Keratinocyte (primary cell): ENCODE data around the gene CMPK2. TPM values are rescaled to one million over a fixed set of nuclear protein-coding genes. Genes with fewer than 3 reads are reported as not detected.

Experiments used
- DNase-seq: peaks from one replicate; pipeline ENCODE4 v3.0.0-alpha.2; 2011; ENCODE audit warnings: low read depth, missing footprints, low spot score
- FAIRE-seq: peaks from 2 replicates; lab custom pipeline; 2011; peaks lifted over from hg19 to GRCh38; lab: Jason Lieb, UNC
- H2AFZ ChIP-seq: 2 replicates; pipeline ENCODE4 v1.6.0; 2012; ENCODE audit warnings: low read length, control low read depth, inconsistent platforms; ENCODE audit not compliant: control insufficient read depth
- H3K27ac ChIP-seq: 2 replicates; pipeline ENCODE4 v1.5.1; 2011; ENCODE audit warnings: low read length; ENCODE audit not compliant: control insufficient read depth, insufficient read depth
- H3K27me3 ChIP-seq: 3 replicates; pipeline ENCODE4 v1.6.0; 2011; ENCODE audit warnings: low read length; ENCODE audit not compliant: control insufficient read depth, insufficient read depth; ENCODE audit errors: extremely low read depth
- H3K36me3 ChIP-seq, 2 experiments: 2 replicates in 1 of 2; 3 replicates in 1 of 2; pipeline ENCODE4 v1.5.1; 2011; ENCODE audit warnings: low read length in 2 of 2, mild to moderate bottlenecking in 1 of 2; ENCODE audit not compliant: control insufficient read depth in 2 of 2, insufficient read depth in 2 of 2; ENCODE audit errors: extremely low read depth in 1 of 2
- H3K4me1 ChIP-seq: 3 replicates; pipeline ENCODE4 v1.5.1; 2011; ENCODE audit warnings: low read length; ENCODE audit not compliant: control insufficient read depth, insufficient read depth; ENCODE audit errors: extremely low read depth
- H3K4me2 ChIP-seq: 3 replicates; pipeline ENCODE4 v1.6.0; 2011; ENCODE audit warnings: low read depth, low read length; ENCODE audit not compliant: control insufficient read depth, insufficient read depth; ENCODE audit errors: extremely low read depth
- H3K4me3 ChIP-seq, 3 experiments: fragments of 200-600 bp in 1 of 3; sonication (generic) in 1 of 3; 2 replicates in 2 of 3; 3 replicates in 1 of 3; pipeline ENCODE4 v1.5.1; 2011 to 2016; ENCODE audit warnings: low read length in 3 of 3, mild to moderate bottlenecking in 3 of 3, control low read depth in 2 of 3, inconsistent platforms in 1 of 3, low read depth in 1 of 3, mixed read lengths in 1 of 3, mixed run types in 1 of 3, moderate library complexity in 1 of 3; ENCODE audit not compliant: control insufficient read depth in 2 of 3, insufficient read depth in 2 of 3; ENCODE audit errors: extremely low read depth in 1 of 3
- H3K79me2 ChIP-seq: 2 replicates; pipeline ENCODE4 v1.6.0; 2012; ENCODE audit warnings: low read length; ENCODE audit not compliant: control insufficient read depth, insufficient read depth
- H3K9ac ChIP-seq: 3 replicates; pipeline ENCODE4 v1.6.0; 2011; ENCODE audit warnings: low read length; ENCODE audit not compliant: control insufficient read depth, insufficient read depth; ENCODE audit errors: extremely low read depth
- H3K9me1 ChIP-seq: 3 replicates; pipeline ENCODE4 v1.6.0; 2011; ENCODE audit warnings: low read length; ENCODE audit not compliant: control insufficient read depth, insufficient read depth; ENCODE audit errors: extremely low read depth
- H3K9me3 ChIP-seq: 2 replicates; pipeline ENCODE4 v1.5.1; 2012; ENCODE audit warnings: low read depth, low read length; ENCODE audit not compliant: control insufficient read depth
- H4K20me1 ChIP-seq: 3 replicates; pipeline ENCODE4 v1.6.0; 2011; ENCODE audit warnings: low read length; ENCODE audit not compliant: control insufficient read depth, insufficient read depth; ENCODE audit errors: extremely low read depth
- EZH2 ChIP-seq: IDR thresholded peaks from one replicate; pipeline ENCODE4 v1.6.1; 2012; ENCODE audit warnings: inconsistent platforms, mild to moderate bottlenecking, low read length, moderate library complexity
- dilution Hi-C: fragments of 300-500 bp; cut with MboI; formaldehyde crosslinking; loops from one replicate; pipeline ENCODE4 v1.7.0; 2020; ENCODE audit warnings: low sequenced_read_pairs; ENCODE audit not compliant: extremely low pct_ligation_motif_present
- polyA plus RNA-seq, 5 experiments: library from polyadenylated mRNA; depleted of rRNA in 3 of 5; stranded (reverse) in 3 of 5; stranded (forward) in 1 of 5; unstranded in 1 of 5; fragments of >200 nt; gene quantifications; 1 replicate in 1 of 5; 2 replicates in 3 of 5; 3 replicates in 1 of 5; pipeline versions ENCODE4 v1.2.1 to v1.2.3, GENCODE V29; 2011 to 2012; ENCODE audit warnings: missing spikeins in 2 of 5, low read depth in 1 of 5, low replicate concordance in 1 of 5
- TF ChIP-seq, protein P1 (sequence below), 3 experiments: IDR thresholded peaks in 1 of 3; conservative IDR thresholded peaks in 1 of 3; optimal IDR thresholded peaks in 1 of 3; 2 replicates in 2 of 3; 3 replicates in 1 of 3; pipeline versions ENCODE3 to v1.5.1; 2011; ENCODE audit warnings: low read length in 3 of 3, mild to moderate bottlenecking in 3 of 3, moderate library complexity in 2 of 3, control low read depth in 1 of 3, inconsistent platforms in 1 of 3; ENCODE audit not compliant: insufficient read depth in 2 of 3; ENCODE audit errors: extremely low read depth in 1 of 3

Gene CMPK2
- polyA plus RNA-seq, 1 donor (not counting 4 experiments of a cell fraction or from before 2014, with no cell fraction given), result 1.5 TPM

- no peak for DNase-seq
- H3K79me2 ChIP-seq, result no peaks in the 10 kb centered on the region
- H3K4me3 ChIP-seq, result no peak overlapping the region
- no peaks in the 10 kb centered on the region for H4K20me1 ChIP-seq
- H3K9ac ChIP-seq, result no peak overlapping the region
- FAIRE-seq, result no peak
- H3K27ac ChIP-seq, result no peak overlapping the region
- no peak overlapping the region for H3K4me2 ChIP-seq
- no peaks in the 10 kb centered on the region for H3K27me3 ChIP-seq
- no peaks in the 10 kb centered on the region for H3K9me3 ChIP-seq
- H3K36me3 ChIP-seq, result no peaks in the 10 kb centered on the region
- H2AFZ ChIP-seq, result no peak overlapping the region
- H3K9me1 ChIP-seq, result no peaks in the 10 kb centered on the region
- H3K4me1 ChIP-seq, result no peaks in the 10 kb centered on the region
- dilution Hi-C loops, result no loop called here
- TF ChIP-seq, protein P1, sequence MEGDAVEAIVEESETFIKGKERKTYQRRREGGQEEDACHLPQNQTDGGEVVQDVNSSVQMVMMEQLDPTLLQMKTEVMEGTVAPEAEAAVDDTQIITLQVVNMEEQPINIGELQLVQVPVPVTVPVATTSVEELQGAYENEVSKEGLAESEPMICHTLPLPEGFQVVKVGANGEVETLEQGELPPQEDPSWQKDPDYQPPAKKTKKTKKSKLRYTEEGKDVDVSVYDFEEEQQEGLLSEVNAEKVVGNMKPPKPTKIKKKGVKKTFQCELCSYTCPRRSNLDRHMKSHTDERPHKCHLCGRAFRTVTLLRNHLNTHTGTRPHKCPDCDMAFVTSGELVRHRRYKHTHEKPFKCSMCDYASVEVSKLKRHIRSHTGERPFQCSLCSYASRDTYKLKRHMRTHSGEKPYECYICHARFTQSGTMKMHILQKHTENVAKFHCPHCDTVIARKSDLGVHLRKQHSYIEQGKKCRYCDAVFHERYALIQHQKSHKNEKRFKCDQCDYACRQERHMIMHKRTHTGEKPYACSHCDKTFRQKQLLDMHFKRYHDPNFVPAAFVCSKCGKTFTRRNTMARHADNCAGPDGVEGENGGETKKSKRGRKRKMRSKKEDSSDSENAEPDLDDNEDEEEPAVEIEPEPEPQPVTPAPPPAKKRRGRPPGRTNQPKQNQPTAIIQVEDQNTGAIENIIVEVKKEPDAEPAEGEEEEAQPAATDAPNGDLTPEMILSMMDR (optimal IDR thresholded peaks at IDR 0.05 in 1 of 3, IDR thresholded peaks at IDR 0.05 in 1 of 3, conservative IDR thresholded peaks at IDR 0.05 in 1 of 3; ENCODE audit: extremely low read depth in 1 of 3, insufficient read depth in 2 of 3, low read length in 3 of 3), result no peak
- TF ChIP-seq EZH2, result no peak
Measured at GRCh38 chr2:6818012-6818411, 47.7 kb downstream of the CMPK2 start.

GRCh38 chr2:6814869-6815268 is 50.8 kb downstream of the CMPK2 start:
- dilution Hi-C loops, result no loop called here
- Histone ChIP-seq H3K4me3 (no peak overlapping the region), H3K36me3 (no peaks in the 10 kb centered on the region), H3K9me3 (no peaks in the 10 kb centered on the region), H3K27ac (no peak overlapping the region), H2AFZ (no peak overlapping the region), H3K9me1 (no peaks in the 10 kb centered on the region), H3K79me2 (no peaks in the 10 kb centered on the region), H3K9ac (no peak overlapping the region), H3K4me2 (no peak overlapping the region), H3K4me1 (no peaks in the 10 kb centered on the region), H4K20me1 (no peaks in the 10 kb centered on the region), H3K27me3 (no peaks in the 10 kb centered on the region)
- DNase-seq (no peak), FAIRE-seq (no peak)
- TF ChIP-seq, protein P1 (optimal IDR thresholded peaks at IDR 0.05 in 1 of 3, IDR thresholded peaks at IDR 0.05 in 1 of 3, conservative IDR thresholded peaks at IDR 0.05 in 1 of 3; ENCODE audit: extremely low read depth in 1 of 3, insufficient read depth in 2 of 3, low read length in 3 of 3), result no peak
- no peak for TF ChIP-seq EZH2
